NB4 (cell line): ENCODE results near the gene KDM8.
A peak's percentile ranks its signal among the peaks of the same experiment; 100 is the strongest.

Experiments used
- DNase-seq: peaks from one replicate; pipeline ENCODE4 v3.0.0; 2010; ENCODE audit warnings: low read depth
- H3K4me3 ChIP-seq: one replicate; pipeline ENCODE4 v1.5.1; 2011; ENCODE audit warnings: mild to moderate bottlenecking, low read depth, low read length, moderate library complexity
- MAX ChIP-seq: IDR thresholded peaks from 2 replicates; pipeline ENCODE4 v1.6.1; 2011; ENCODE audit warnings: low read depth, low read length
- MYC ChIP-seq: IDR thresholded peaks from 2 replicates; pipeline ENCODE4 v1.6.1; 2011; ENCODE audit warnings: low read depth, low read length
- POLR2A ChIP-seq: IDR thresholded peaks from 2 replicates; pipeline ENCODE4 v1.6.1; 2011; ENCODE audit warnings: mild to moderate bottlenecking; ENCODE audit not compliant: insufficient read length; ENCODE audit errors: extremely low read depth
- TF ChIP-seq, protein P1 (sequence below): IDR thresholded peaks from one replicate; pipeline ENCODE4 v1.5.1; 2012; ENCODE audit warnings: low read depth, low read length

The KDM8 gene

GRCh38 chr16:27203507-27204311 lies at the start of gene KDM8:
KDM8 (plus strand) TSS chr16:27203526; CDS start chr16:27210124, 6,598 bp downstream.
- DNase-seq, result peak; percentile 99
- TF ChIP-seq, protein P1, sequence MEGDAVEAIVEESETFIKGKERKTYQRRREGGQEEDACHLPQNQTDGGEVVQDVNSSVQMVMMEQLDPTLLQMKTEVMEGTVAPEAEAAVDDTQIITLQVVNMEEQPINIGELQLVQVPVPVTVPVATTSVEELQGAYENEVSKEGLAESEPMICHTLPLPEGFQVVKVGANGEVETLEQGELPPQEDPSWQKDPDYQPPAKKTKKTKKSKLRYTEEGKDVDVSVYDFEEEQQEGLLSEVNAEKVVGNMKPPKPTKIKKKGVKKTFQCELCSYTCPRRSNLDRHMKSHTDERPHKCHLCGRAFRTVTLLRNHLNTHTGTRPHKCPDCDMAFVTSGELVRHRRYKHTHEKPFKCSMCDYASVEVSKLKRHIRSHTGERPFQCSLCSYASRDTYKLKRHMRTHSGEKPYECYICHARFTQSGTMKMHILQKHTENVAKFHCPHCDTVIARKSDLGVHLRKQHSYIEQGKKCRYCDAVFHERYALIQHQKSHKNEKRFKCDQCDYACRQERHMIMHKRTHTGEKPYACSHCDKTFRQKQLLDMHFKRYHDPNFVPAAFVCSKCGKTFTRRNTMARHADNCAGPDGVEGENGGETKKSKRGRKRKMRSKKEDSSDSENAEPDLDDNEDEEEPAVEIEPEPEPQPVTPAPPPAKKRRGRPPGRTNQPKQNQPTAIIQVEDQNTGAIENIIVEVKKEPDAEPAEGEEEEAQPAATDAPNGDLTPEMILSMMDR, result no peak
- peak; percentile 87 for TF ChIP-seq POLR2A
- peak; percentile 81 for TF ChIP-seq MAX
- TF ChIP-seq MYC, result peak; percentile 45; the same call in 1 of the 2 replicates
- peak within 1 kb of the TSS; percentile 88 for H3K4me3 ChIP-seq

GRCh38 chr16:27154705-27155521 lies 48.4 kb upstream of the KDM8 start:
- TF ChIP-seq POLR2A (no peak), MAX (peak; percentile 69), MYC (no peak)
- TF ChIP-seq, protein P1, result peak; percentile 96
- no peak overlapping the region for H3K4me3 ChIP-seq
- peak; percentile 46 for DNase-seq

GRCh38 chr16:27156579-27156978 lies 46.7 kb upstream of the KDM8 start:
- DNase-seq, result no peak
- TF ChIP-seq MYC, result no peak
- TF ChIP-seq MAX, result no peak
- TF ChIP-seq, protein P1, result no peak
- no peak for TF ChIP-seq POLR2A

DNA sequence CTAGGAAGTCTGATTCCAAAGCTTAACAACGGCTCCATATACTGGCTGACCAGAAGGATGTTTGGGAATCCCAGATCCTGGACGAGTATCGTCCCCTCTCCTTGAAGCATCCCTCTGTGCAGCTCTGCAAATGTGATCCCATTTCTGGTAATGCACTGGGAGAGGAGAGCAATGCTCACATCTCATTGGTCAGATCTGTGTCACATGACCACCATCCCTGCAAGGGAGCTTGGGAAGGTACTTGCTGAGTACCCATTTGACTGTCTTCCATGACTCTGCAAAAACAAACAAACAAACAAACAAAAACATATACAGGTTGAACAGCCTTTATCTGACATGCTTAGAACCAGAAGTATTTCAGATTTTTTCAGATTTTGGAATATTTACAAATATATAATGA lies 41.9 kb upstream of the KDM8 start:
- no peak for TF ChIP-seq MYC
- no peak for TF ChIP-seq POLR2A
- TF ChIP-seq, protein P1, result no peak
- no peak for TF ChIP-seq MAX
- no peak overlapping the region for H3K4me3 ChIP-seq
- DNase-seq, result no peak

More at GRCh38 chr16:27156579-27156978, 46.7 kb upstream of the KDM8 start:
- H3K4me3 ChIP-seq, result no peak overlapping the region

GRCh38 chr16:27164352-27164751 lies 39.0 kb upstream of the KDM8 start:
- TF ChIP-seq MYC, result no peak
- TF ChIP-seq POLR2A, result no peak
- TF ChIP-seq, protein P1, result no peak
- no peak for TF ChIP-seq MAX

More at GRCh38 chr16:27164352-27164751, 39.0 kb upstream of the KDM8 start:
- no peak for DNase-seq
- no peak overlapping the region for H3K4me3 ChIP-seq
